Measurements from ENCODE around the gene RNU2-1.

GRCh38 chr17:43213545-43213944 is 20.2 kb downstream of the RNU2-1 start:
- TF ChIP-seq TCF7L2 (IDR thresholded peaks at IDR 0.05; ENCODE audit: low read depth, low read length) = no peak
- TF ChIP-seq, protein P1, sequence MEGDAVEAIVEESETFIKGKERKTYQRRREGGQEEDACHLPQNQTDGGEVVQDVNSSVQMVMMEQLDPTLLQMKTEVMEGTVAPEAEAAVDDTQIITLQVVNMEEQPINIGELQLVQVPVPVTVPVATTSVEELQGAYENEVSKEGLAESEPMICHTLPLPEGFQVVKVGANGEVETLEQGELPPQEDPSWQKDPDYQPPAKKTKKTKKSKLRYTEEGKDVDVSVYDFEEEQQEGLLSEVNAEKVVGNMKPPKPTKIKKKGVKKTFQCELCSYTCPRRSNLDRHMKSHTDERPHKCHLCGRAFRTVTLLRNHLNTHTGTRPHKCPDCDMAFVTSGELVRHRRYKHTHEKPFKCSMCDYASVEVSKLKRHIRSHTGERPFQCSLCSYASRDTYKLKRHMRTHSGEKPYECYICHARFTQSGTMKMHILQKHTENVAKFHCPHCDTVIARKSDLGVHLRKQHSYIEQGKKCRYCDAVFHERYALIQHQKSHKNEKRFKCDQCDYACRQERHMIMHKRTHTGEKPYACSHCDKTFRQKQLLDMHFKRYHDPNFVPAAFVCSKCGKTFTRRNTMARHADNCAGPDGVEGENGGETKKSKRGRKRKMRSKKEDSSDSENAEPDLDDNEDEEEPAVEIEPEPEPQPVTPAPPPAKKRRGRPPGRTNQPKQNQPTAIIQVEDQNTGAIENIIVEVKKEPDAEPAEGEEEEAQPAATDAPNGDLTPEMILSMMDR (IDR thresholded peaks at IDR 0.05) = no peak
- TF ChIP-seq, protein P2, sequence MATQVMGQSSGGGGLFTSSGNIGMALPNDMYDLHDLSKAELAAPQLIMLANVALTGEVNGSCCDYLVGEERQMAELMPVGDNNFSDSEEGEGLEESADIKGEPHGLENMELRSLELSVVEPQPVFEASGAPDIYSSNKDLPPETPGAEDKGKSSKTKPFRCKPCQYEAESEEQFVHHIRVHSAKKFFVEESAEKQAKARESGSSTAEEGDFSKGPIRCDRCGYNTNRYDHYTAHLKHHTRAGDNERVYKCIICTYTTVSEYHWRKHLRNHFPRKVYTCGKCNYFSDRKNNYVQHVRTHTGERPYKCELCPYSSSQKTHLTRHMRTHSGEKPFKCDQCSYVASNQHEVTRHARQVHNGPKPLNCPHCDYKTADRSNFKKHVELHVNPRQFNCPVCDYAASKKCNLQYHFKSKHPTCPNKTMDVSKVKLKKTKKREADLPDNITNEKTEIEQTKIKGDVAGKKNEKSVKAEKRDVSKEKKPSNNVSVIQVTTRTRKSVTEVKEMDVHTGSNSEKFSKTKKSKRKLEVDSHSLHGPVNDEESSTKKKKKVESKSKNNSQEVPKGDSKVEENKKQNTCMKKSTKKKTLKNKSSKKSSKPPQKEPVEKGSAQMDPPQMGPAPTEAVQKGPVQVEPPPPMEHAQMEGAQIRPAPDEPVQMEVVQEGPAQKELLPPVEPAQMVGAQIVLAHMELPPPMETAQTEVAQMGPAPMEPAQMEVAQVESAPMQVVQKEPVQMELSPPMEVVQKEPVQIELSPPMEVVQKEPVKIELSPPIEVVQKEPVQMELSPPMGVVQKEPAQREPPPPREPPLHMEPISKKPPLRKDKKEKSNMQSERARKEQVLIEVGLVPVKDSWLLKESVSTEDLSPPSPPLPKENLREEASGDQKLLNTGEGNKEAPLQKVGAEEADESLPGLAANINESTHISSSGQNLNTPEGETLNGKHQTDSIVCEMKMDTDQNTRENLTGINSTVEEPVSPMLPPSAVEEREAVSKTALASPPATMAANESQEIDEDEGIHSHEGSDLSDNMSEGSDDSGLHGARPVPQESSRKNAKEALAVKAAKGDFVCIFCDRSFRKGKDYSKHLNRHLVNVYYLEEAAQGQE (IDR thresholded peaks at IDR 0.05; ENCODE audit: insufficient read depth in 1 of 2, low read depth in 2 of 2, low read length in 1 of 2) = no peak
